Measurements from ENCODE around the gene NMT1. TPM values are rescaled to one million over a fixed set of nuclear protein-coding genes. Genes with fewer than 3 reads are reported as not detected.

Gene NMT1
- total and polyA plus RNA-seq, 2 of the 13 experiments (the other 11 are each of a cell fraction or from before 2014, with no cell fraction given) = 75.7 to 142 TPM

GRCh38 chr17:45139533-45139920 is 78.4 kb downstream of the NMT1 start:
- WGBS (ENCODE audit: low lambda C conversion rate) = 93% methylated on average over 4 of the region's 4 CpGs
- no TSS peak for BruUV-seq (replicated peaks)
- Histone ChIP-seq H3K4me1 (ENCODE audit: insufficient read depth, low read length) (peaks cover 23% of the 10 kb centered on the region), H2AFZ (ENCODE audit: low read length) (no peak overlapping the region), H3K4me2 (ENCODE audit: low read depth, low read length) (no peak overlapping the region), H3K27ac (ENCODE audit: extremely low read length, insufficient read depth, low read length) (no peak overlapping the region), H3K9ac (ENCODE audit: insufficient read depth, low read depth, low read length) (no peak overlapping the region), H3K27me3 (ENCODE audit: control insufficient read depth in 1 of 2, insufficient read depth in 2 of 2, low read length in 2 of 2) (no peaks in the 10 kb centered on the region), H3K36me3 (replicated peaks in 1 of 2; ENCODE audit: control insufficient read depth in 1 of 2, insufficient read depth in 2 of 2, low read length in 2 of 2) (peaks cover 2 to 5% of the 10 kb centered on the region in 2 experiments; a peak in 4 of 5 replicates), H3K4me3 (replicated peaks in 1 of 3; ENCODE audit: insufficient read depth in 1 of 3, low read depth in 2 of 3, low read length in 3 of 3) (no peak overlapping the region), H4K20me1 (ENCODE audit: insufficient read depth, low read length) (no peaks in the 10 kb centered on the region), H3K79me2 (ENCODE audit: insufficient read depth, low read length) (peaks cover 16% of the 10 kb centered on the region), H3K9me3 (ENCODE audit: low read length) (no peaks in the 10 kb centered on the region)
- DNase-seq (ENCODE audit: low spot score) = no peak
- FAIRE-seq = no peak
- ChIA-PET CTCF (ENCODE audit: low intra/inter-chr PET ratio, low total read pairs) (interaction anchor here (0.9 kb wide), 1 partner anchor 59 kb away, joined by 3 read pairs; no protein-coding TSS in a partner anchor), POLR2A (interaction anchor here (2.0 to 7.1 kb wide), 2 partner anchors 11 to 22 kb away, joined by 8 to 217 read pairs; partner anchors contain the start of genes HEXIM1 and HEXIM2)
- intact Hi-C loops (cut with micrococcal nuclease; ENCODE audit: unreplicated experiment) (loop anchor here (5.0 kb wide), 1 partner anchor 93 kb away; no protein-coding TSS in a partner anchor), in situ Hi-C loops (cut with HindIII; ENCODE audit: extremely low pct_ligation_motif_present, low pct_unique_long_range_greater_than_20kb) (loop anchor here (10.0 kb wide), 1 partner anchor 235 kb away; no protein-coding TSS in a partner anchor)
- ATAC-seq = no peak
- TF ChIP-seq ZNF598 (CRISPR knock-in tag; IDR thresholded peaks at IDR 0.05; ENCODE audit: borderline replicate concordance) (no peak), THAP7 (CRISPR knock-in tag; IDR thresholded peaks at IDR 0.05) (no peak), ZBTB25 (CRISPR knock-in tag; IDR thresholded peaks at IDR 0.05) (no peak), MTA3 (CRISPR knock-in tag; IDR thresholded peaks at IDR 0.05) (no peak), GMEB2 (CRISPR knock-in tag; IDR thresholded peaks at IDR 0.05; ENCODE audit: low read depth) (no peak), TMF1 (CRISPR knock-in tag; IDR thresholded peaks at IDR 0.05; ENCODE audit: low read depth) (no peak), ZNF468 (CRISPR knock-in tag; IDR thresholded peaks at IDR 0.05) (no peak), ZNF496 (CRISPR knock-in tag; IDR thresholded peaks at IDR 0.05; ENCODE audit: insufficient replicate concordance) (no peak), ZNF704 (CRISPR knock-in tag; IDR thresholded peaks at IDR 0.05; ENCODE audit: borderline replicate concordance) (no peak), SIX1 (CRISPR knock-in tag; IDR thresholded peaks at IDR 0.05; ENCODE audit: borderline replicate concordance) (no peak), ISX (CRISPR knock-in tag; conservative IDR thresholded peaks at IDR 0.05) (no peak)
- TF ChIP-seq, protein P1, sequence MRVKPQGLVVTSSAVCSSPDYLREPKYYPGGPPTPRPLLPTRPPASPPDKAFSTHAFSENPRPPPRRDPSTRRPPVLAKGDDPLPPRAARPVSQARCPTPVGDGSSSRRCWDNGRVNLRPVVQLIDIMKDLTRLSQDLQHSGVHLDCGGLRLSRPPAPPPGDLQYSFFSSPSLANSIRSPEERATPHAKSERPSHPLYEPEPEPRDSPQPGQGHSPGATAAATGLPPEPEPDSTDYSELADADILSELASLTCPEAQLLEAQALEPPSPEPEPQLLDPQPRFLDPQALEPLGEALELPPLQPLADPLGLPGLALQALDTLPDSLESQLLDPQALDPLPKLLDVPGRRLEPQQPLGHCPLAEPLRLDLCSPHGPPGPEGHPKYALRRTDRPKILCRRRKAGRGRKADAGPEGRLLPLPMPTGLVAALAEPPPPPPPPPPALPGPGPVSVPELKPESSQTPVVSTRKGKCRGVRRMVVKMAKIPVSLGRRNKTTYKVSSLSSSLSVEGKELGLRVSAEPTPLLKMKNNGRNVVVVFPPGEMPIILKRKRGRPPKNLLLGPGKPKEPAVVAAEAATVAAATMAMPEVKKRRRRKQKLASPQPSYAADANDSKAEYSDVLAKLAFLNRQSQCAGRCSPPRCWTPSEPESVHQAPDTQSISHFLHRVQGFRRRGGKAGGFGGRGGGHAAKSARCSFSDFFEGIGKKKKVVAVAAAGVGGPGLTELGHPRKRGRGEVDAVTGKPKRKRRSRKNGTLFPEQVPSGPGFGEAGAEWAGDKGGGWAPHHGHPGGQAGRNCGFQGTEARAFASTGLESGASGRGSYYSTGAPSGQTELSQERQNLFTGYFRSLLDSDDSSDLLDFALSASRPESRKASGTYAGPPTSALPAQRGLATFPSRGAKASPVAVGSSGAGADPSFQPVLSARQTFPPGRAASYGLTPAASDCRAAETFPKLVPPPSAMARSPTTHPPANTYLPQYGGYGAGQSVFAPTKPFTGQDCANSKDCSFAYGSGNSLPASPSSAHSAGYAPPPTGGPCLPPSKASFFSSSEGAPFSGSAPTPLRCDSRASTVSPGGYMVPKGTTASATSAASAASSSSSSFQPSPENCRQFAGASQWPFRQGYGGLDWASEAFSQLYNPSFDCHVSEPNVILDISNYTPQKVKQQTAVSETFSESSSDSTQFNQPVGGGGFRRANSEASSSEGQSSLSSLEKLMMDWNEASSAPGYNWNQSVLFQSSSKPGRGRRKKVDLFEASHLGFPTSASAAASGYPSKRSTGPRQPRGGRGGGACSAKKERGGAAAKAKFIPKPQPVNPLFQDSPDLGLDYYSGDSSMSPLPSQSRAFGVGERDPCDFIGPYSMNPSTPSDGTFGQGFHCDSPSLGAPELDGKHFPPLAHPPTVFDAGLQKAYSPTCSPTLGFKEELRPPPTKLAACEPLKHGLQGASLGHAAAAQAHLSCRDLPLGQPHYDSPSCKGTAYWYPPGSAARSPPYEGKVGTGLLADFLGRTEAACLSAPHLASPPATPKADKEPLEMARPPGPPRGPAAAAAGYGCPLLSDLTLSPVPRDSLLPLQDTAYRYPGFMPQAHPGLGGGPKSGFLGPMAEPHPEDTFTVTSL (CRISPR knock-in tag; IDR thresholded peaks at IDR 0.05; ENCODE audit: borderline replicate concordance) = no peak
- TF ChIP-seq, protein P2, sequence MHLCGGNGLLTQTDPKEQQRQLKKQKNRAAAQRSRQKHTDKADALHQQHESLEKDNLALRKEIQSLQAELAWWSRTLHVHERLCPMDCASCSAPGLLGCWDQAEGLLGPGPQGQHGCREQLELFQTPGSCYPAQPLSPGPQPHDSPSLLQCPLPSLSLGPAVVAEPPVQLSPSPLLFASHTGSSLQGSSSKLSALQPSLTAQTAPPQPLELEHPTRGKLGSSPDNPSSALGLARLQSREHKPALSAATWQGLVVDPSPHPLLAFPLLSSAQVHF (CRISPR knock-in tag; IDR thresholded peaks at IDR 0.05) = no peak

Measured in HepG2 (cell line).